GM21786 (cell line): Measurements from ENCODE around the gene SLC25A21.
"Not testable (repeated sequence)": the region's sequence is repeated elsewhere in the genome, so short reads cannot be mapped to it uniquely, and the experiment has no call there.

ENCODE experiments used
- ATAC-seq: cut with Tn5 transposase; IDR thresholded peaks from one replicate; pipeline ENCODE4 v1.9.1; 2021; ENCODE audit not compliant: unreplicated experiment

Gene SLC25A21

DNA sequence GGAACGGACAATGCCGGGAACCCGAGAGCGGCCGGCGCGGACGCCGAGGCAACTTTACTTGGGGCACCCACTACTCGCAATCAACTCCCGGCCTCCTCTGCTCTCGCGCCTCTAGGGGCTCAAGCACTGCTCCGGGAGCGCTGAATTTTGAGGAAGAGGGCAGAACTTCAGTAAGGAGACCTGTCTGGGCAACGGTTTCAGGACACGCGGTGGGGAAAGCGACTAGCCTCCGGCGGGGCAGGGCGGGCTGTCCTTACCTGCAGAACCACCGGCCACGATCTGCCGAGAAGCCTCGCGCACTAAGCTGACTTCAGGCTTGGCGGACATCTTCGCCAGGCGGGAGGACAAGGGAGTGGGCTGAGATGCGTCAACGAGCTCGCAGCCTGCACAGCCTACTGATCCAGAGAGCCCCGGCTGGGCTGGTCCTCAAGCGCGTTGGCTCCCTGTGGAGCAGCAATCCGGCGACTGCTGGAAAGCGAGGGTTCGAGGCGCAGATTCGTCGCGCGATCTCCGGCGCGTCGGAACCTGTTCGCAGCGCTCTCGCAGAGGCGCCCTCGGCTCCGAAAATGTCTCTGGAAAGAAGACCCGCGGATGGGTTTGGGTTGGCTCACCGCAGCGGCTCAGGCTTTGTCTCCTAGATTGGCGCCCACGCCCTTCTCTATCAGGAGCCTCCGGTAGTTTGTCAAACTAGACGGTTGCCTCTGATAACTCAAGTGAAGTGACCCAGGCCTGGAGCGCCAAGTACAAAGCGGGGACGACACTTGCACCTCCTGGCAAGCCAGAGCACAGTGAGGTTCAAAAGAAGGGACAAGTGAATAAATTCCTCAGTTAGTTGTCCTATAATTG, at the start of gene SLC25A21:
Gene SLC25A21, minus strand, starts transcription at position 583 of the 846 bp plus-strand sequence.
- no peak for ATAC-seq

DNA sequence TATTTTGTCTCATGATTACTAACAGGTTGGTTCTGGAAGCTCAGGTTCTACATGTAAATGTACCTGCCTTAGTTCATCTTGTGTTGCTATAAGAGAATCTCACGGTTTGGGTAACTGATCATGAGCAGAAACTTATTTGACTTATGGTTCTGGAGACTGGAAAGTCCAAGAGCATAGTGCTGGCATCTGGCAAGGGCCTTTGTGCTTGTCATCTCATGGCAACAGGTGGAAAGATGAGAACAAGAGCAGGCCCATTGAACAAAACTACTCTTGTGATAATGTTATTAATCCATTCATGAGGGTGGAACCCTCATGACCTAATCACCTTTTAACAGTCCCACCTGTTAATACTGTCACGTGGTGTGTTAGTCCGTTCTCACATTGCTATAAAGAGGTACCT, 48.7 kb upstream of the SLC25A21 start:
- no peak for ATAC-seq

DNA sequence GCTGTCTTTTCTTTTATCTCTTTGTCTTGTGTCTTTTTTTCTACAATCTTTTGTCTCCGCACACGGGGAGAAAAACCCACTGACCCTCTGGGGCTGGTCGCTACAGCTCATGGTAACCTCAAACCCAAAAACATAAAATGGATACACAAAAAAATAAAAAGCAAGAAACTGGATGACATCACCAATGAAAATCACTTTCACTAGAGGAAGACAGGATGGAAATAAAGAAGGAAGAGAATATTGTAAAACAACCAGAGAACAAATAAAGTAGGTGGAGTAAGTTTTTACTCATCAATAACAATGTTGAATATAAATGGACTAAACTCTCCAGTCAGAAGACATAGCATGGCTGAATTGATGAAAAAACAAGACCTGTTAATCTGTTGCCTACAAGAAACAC, 42.9 kb upstream of the SLC25A21 start:
- no peak for ATAC-seq

DNA sequence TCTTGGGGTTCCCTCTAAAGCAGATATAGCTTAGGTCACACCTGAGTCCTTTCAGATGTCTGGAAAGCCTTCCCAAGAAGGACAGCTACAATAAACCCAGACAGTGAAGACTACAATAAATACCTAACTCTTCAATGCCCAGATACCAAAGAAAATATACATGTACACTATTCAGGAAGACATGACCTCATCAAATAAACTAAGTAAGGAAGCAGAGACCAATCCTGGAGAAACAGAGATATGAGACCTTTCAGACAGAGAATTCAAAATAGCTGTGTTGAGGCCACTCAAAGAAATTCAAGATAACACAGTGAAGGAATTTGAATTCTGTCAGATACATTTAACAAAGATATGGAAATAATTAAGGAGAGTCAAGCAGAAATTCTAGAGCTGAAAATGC, 40.6 kb upstream of the SLC25A21 start:
- no peak for ATAC-seq

DNA sequence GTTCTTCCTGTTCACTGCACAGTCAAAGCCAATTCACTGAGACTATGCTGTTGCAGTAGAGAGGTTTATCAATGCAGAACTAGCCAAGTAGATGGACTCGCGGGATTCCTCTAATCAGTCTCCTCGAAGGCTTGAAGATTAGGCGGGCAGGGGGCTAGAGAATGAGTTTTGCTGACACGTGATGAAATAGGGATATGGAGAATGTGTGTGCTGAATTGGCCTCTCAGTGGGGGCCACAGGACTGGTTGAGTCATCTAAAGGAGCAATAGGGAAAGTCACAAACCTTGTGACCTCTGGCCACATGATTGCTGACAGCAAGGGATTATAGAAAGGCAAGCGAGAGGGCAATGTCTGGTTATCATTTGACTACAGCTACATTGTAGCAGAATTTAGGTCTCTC, 38.0 kb upstream of the SLC25A21 start:
- no peak for ATAC-seq

DNA sequence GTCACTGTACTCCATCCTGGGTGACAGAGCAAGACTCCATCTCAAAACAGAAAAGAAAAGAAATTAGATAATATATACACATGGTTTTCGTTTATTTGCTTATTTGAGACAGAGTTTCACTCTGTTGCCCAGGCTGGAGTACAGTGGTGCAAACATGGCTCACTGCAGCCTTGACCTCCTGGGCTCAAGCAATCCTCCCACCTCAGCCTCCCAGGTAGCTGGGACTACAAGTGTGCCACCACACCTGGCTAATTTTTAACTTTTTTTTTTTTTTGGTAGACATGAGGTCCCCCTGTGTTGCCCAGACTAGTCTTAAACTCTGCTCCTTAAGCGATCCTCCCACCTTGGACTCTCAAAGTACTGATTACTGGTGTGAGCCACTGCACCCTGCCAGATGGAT, 37.2 kb upstream of the SLC25A21 start:
- not testable (repeated sequence) for ATAC-seq

DNA sequence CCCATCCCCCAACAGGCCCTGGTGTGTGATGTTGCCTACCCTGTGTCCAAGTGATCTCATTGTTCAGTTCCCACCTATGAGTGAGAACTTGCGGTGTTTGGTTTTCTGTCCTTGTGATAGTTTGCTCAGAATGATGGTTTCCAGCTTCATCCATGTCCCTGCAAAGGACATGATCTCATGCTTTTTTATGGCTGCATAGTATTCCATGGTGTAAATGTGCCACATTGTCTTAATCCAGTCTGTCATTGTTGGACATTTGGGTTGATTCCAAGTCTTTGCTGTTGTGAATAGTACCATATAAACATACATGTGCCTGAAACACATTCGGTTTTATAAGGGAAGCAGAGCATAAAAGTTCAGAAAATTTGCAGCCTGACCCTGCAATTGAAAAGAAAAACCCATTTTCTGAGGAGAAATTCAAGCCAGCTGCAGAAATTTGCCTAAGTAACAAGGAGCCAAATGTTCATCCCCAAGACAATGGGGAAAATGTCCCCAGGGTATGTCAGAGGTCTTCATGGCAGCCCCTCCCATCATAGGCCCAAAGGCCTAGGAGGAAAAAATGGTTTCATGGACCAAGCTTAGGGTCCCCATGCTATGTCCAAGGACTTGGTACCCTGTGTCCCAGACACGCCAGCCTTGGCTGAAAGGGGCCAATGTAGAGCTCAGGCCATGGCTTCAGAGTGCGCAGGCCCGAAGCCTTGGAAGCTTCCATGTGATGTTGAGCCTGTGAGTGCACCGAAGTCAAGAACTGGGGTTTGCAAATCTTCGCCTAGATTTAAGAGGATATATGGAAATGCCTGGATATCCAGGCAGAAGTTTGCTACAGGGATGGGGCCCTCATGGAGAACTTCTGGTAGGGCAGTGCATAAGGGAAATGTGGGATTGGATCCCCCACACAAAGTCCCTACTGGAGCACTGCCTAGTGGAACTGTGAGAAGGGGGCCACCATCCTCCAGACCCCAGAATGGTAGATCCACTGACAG, 33.5 kb upstream of the SLC25A21 start:
- not testable (repeated sequence) for ATAC-seq

DNA sequence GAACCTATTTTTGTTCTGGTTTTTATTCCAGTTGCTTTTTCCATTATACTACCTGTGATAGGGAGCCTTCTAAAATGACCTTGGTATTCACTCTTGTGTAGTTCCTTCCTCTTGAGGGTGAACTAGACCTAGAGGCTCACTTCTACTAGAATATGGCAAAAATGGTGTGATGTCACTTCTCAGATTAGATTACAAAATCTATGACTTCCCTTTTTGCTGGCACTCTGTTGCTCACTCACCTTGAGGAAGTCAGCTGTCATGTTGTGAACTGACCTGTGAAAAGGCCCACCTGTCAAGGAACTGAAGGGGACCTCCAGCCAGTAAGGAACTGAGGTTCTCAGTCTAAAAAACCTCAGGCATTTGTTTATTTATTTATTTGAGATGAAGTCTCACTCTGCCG, 31.0 kb upstream of the SLC25A21 start:
- ATAC-seq, result no peak

DNA sequence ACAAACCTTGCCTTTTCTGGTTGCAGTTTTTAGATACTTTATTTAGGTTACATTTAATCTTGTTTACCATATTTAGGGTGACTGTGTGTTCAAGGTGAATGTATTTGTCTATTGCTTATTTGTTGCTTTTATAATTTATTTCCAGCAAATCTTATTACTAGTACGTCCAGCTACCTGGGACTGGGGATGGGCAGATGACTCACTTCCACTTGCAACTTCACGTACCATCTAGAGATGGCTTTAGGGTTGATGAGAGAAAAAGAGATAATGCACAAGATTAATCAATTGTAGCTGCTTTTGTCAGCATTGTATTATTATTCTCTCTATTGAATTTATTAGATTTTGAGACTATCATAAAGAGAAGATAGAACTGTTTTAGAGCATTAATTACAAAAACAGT, 30.4 kb upstream of the SLC25A21 start:
- no peak for ATAC-seq

DNA sequence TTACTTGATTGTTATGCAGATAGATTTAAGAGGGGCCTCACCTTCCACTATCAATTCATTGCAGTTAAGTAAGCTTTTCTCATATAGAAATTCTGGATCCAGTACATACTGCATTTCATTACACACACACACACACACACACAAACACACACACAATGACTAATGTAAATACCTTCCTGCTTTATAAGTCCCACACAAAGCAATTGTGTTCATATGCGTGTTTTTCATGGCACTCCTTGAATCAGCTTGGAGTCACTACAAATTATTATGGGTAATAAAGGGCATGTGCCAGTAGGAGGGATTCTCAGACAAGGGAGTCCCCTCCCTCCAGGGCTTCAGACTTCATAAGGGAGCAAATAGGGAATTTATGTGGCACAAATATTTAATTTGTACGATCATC, 29.9 kb upstream of the SLC25A21 start:
- ATAC-seq, result no peak

DNA sequence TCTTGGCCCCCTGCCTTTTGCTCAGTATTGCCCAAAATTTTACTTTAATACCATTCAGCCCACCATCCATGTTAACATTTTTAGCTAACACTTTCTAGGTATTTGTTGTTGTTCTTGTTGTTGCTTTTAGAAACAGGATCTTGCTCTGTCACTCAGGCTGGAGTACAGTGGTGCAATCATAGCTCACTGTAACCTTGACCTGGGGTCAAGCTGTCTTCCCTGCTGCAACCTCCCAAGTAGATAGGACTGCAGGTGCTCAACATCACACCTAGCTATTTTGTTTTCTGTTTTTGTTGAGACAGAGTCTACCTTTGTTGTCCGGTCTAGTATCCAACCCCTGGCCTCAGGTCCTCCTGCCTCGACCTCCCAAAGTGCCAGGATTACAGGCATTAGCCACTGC, 29.3 kb upstream of the SLC25A21 start:
- no peak for ATAC-seq

DNA sequence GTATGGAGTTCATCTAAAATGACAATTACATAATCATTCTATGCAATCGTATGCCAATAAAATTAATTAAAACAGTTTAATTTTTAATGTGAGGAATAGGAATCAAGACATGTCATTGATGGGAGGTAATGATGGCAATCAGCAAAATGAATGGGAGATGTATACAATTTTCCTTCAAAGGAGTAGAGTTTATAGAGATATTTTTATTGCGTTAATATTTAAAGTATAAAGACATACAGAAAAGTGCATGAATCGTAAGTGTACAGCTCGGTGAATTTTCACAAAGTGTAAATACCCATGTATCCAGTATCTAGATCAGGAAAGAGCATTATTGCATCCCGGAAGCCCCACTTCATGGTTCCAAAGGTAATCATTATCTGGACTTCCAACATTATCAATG, 26.5 kb upstream of the SLC25A21 start:
- no peak for ATAC-seq

DNA sequence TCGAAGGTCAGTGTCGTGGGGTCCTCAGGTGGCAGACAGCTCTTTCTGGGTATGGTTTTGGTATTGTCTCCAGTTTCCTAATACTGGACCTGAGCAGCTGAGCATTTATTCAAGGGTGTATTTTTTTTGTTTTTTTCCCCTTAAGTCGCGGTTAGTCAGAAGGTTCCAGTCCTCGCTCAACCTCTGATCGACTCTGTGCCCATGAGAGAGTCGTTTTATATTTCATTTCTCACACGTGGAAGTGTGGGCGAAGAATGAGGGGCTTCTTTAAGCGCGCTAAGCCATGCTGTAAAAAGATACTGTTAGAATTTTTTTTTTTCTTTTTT, 25.8 kb upstream of the SLC25A21 start:
- no peak for ATAC-seq

DNA sequence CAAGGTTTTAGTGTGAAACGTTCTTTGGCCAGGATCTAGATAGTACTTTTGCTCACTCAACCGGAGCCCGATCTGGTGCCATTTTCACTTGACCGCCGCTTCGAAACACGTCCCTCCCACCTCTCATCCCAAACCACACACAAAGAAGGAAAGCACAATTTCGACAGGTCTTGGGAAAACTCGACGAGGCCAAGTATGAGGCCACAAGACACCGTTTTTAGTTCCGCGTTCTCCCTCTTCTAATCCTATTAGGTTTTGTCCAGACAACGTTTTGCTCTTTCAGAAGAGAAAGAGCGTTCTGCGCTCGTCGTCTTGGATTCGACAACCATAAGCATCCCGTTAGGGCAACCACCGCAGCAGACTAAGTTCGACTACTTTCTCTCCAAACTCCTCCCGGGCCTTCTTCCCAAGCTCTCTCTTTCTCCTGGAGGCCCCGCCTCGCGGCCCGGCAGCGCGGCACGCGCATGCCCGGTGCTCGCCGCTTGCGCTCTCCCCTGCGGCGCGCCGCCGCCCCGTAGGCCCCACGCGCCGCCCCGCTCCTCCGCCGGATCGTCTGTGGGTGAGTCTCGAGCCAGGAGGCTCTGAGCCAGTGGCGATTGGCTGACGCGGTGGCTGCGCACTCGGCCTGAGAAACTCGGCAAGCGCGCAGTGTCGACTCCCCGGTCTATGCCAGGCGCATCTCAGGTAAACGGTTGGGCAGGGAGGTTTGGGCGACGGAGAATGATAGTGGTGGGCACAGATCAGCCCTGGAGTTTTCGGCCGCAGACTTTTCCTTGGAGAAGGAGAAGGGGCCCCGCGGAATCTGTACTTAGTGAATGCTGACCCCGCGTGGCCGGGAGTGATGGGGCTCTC, 25.2 kb upstream of the SLC25A21 start, which contains the start of gene MIPOL1:
Gene MIPOL1, plus strand, starts transcription at position 517 of the 852 bp plus-strand sequence. CDS start 49,952 bp downstream, outside the sequence.
- no peak for ATAC-seq

DNA sequence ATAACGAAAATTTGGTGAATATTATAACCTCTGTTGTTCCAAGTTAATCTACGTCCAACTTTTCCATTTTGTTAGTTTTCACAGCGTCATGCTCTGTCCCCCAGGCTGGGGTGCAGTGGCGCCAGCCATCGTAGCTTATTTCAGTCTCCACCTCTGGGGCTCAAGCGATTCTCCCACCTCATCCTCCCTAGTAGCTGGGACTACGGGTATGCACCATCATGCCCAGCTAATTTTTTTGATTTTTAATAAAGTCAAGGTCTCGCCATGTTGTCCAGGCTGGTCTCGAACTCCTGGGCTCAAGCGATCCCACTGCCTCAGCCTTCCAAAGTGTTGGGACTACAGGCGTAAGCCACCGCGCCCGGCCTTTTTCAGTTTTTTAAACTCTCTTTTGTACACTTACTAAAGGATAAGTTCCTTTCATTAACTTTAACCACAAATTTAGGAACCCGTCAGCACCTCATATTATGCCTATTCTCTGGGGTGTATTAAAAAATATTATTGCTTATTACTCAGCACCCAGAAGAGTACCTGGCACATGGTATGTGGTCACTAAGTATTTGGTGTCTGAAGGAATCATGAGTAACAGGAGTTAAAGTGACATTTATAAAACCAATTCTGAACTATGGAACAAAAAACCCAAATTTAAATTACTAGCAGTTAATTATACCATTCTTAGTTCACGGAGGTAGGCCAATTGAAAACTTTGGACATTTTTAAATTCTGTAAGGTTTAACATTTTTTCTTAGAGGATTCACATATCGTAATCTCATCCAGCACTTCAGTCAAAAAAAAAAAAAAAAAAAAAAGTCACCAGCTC, 24.4 kb upstream of the SLC25A21 start:
- ATAC-seq, result no peak

DNA sequence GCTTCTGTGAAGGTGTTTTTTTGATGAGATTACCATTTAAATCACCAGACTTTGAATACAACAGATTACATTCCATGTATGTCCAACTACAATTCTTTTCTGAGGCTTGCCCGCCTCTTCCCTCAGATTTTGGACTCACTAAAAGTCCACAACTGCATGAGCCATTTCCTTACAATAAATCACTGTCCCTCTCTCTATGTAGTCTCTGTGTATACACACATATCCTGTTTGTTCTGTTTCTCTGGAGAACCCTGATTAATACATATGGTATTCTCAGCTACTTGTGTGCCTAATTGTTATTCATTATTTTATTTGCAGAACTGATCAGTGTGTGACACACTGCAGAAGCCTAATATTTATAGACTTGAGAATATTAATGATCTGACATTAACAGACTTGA, 22.9 kb upstream of the SLC25A21 start:
- no peak for ATAC-seq

DNA sequence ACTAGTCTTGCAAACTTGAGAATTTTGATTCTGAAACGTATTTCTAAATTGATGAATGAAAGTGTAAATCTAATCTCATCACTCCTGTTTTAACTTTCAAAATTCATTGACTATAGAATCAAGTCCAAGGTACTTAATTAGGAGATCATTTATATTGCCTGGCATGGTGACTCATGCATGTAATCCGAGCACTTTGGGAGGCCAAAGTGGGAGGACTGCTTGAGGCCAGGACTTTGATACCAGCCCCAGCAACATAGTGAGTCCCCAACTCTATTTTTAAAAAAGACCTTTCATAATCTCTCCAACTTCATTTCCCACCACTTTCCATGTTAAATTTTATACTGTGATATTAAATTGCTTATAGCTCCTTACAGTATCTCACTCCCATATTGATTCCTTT, 22.3 kb upstream of the SLC25A21 start:
- no peak for ATAC-seq

DNA sequence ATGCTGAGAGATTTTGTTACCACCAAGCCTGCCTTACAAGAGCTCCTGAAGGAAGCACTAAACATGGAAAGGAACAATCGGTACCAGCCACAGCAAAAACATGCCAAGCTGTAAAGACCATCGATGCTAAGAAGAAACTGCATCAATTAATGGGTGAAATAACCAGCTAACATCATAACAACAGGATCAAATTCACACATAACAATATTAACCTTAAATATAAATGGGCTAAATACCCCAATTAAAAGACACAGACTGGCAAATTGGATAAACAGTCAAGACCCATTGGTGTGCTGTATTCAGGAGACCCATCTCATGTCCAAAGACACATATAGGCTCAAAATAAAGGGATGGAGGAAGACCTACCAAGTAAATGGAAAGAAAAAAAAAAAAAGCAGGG, 17.3 kb upstream of the SLC25A21 start:
- ATAC-seq, result not testable (repeated sequence)

DNA sequence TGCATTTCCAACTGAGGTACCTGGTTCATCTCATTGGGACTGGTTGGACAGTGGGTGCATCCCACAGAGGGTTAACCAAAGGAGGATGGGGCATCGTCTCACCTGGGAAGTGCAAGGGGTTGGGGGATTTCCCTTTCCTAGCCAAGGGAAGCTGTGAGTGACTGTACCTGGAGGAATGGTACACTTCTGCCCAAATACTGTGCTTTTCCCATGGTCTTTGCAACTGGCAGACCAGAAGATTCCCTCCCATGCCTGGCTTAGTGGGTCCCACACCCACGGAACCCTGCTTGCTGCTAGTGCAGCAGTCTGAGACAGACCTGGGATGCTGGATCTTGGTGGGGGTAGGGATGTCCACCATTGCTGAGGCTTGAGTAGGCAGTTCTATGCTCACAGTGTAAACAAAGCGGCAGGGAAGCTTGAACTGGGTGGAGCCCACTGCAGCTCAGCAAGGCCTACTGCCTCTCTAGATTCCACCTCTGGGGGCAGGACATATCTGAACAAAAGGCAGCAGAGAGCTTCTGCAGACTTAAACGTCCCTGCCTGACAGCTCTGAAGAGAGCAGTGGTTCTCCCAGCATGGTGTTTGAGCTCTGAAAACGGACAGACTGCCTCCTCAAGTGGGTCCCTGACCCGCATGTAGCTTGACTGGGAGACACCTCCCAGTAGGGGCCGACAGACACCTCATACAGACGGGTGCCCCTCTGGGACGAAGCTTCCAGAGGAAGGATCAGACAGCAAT, 15.6 kb upstream of the SLC25A21 start:
- not testable (repeated sequence) for ATAC-seq
